ENCODE data around the gene MDK.

MDK gene

GRCh38 chr11:46348566-46349401, 32.7 kb upstream of the MDK start:
- DNase-seq: no peak

GRCh38 chr11:46350695-46351094, 30.8 kb upstream of the MDK start:
- no peak for DNase-seq

GRCh38 chr11:46351148-46351547, 30.3 kb upstream of the MDK start:
- no peak for DNase-seq

GRCh38 chr11:46351606-46352005, 29.9 kb upstream of the MDK start:
- DNase-seq: no peak

GRCh38 chr11:46352063-46352841, 29.2 kb upstream of the MDK start:
- no peak for DNase-seq

GRCh38 chr11:46353698-46354097, 27.8 kb upstream of the MDK start:
- DNase-seq: no peak

- no peak for DNase-seq
Measured at GRCh38 chr11:46356924-46357482, 24.5 kb upstream of the MDK start.

- DNase-seq: no peak
Measured at GRCh38 chr11:46357483-46357936, 24.0 kb upstream of the MDK start.

- no peak for DNase-seq
Measured at GRCh38 chr11:46359953-46360352, 21.5 kb upstream of the MDK start.

- no peak for DNase-seq
Measured at GRCh38 chr11:46360878-46361277, 20.6 kb upstream of the MDK start.

- no peak for DNase-seq
Measured at GRCh38 chr11:46361283-46362155, 19.9 kb upstream of the MDK start.

- no peak for DNase-seq
Measured at GRCh38 chr11:46362156-46363030, 19.1 kb upstream of the MDK start.

- no peak for DNase-seq
Measured at GRCh38 chr11:46363031-46363407, 18.4 kb upstream of the MDK start.

- no peak for DNase-seq
Measured at GRCh38 chr11:46363455-46364005, 17.9 kb upstream of the MDK start.

GRCh38 chr11:46364056-46364455, 17.4 kb upstream of the MDK start:
- DNase-seq: no peak

- no peak for DNase-seq
Measured at GRCh38 chr11:46364791-46365190, 16.7 kb upstream of the MDK start.

- DNase-seq: no peak
Measured at GRCh38 chr11:46366260-46366659, 15.2 kb upstream of the MDK start.

- DNase-seq: no peak
Measured at GRCh38 chr11:46366661-46367161, 14.8 kb upstream of the MDK start.

- no peak for DNase-seq
Measured at GRCh38 chr11:46367244-46367915, 14.1 kb upstream of the MDK start.

- no peak for DNase-seq
Measured at GRCh38 chr11:46367916-46368267, 13.6 kb upstream of the MDK start.

Measured in NCI-H1417 treated with DMSO at 0.1 percent for 48 hours (cell line).